ENCODE measurements around the gene SAYSD1. TPM values are rescaled to one million over a fixed set of nuclear protein-coding genes. Genes with fewer than 3 reads are reported as not detected.

Gene SAYSD1
- total and polyA plus RNA-seq, 8 donors: 1.2 to 24.8 (median 7.7) TPM

GRCh38 chr6:39093149-39093708 lies 21.8 kb downstream of the SAYSD1 start:
- DNase-seq: no peak
- Histone ChIP-seq H3K27me3 (peaks cover 0 to 24% (median 0%) of the 10 kb centered on the region in 3 donors), H3K4me3 (no peak overlapping the region), H3K36me3 (no peaks in the 10 kb centered on the region), H3K4me1 (peaks cover 0 to 12% (median 3%) of the 10 kb centered on the region in 4 donors), H3K27ac (no peak overlapping the region), H3K9me3 (no peaks in the 10 kb centered on the region)
- TF ChIP-seq POLR2A (IDR thresholded peaks at IDR 0.05) (no peak), EP300 (IDR thresholded peaks at IDR 0.05) (no peak), POLR2AphosphoS5 (IDR thresholded peaks at IDR 0.05) (no peak)
- TF ChIP-seq, protein P1, sequence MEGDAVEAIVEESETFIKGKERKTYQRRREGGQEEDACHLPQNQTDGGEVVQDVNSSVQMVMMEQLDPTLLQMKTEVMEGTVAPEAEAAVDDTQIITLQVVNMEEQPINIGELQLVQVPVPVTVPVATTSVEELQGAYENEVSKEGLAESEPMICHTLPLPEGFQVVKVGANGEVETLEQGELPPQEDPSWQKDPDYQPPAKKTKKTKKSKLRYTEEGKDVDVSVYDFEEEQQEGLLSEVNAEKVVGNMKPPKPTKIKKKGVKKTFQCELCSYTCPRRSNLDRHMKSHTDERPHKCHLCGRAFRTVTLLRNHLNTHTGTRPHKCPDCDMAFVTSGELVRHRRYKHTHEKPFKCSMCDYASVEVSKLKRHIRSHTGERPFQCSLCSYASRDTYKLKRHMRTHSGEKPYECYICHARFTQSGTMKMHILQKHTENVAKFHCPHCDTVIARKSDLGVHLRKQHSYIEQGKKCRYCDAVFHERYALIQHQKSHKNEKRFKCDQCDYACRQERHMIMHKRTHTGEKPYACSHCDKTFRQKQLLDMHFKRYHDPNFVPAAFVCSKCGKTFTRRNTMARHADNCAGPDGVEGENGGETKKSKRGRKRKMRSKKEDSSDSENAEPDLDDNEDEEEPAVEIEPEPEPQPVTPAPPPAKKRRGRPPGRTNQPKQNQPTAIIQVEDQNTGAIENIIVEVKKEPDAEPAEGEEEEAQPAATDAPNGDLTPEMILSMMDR (IDR thresholded peaks at IDR 0.05): no peak
- intact Hi-C loops (cut with DNase I; ENCODE audit: low total_unique reads): no loop called here
- 40 to 62% (median 55%) methylated on average over 4 of the region's 4 CpGs for WGBS, 5 donors

DNA sequence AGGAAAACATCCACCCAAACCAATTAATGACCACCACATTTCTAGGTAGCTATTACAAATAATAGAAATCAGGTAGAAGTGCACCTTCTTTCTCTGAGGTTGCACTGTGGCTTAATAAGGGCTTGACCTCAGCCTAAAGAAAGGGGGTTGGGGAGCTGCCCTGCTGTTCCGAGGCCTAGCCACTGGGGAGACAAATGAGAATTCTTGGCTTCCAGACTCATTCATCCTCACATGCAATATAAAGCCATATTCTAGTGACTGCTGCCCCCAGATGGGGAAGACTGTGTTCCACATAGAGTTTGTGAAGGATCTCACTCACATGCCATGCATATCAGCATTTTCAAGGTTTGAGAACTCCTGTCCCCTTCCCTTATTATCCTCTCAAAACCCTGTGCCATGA lies 22.9 kb downstream of the SAYSD1 start:
- peak in 1 of 2 donors; percentile 57 for DNase-seq
- no peaks in the 10 kb centered on the region for H3K9me3 ChIP-seq
- intact Hi-C loops (cut with DNase I; ENCODE audit: low total_unique reads): no loop called here
- no peaks in the 10 kb centered on the region for H3K36me3 ChIP-seq
- H3K27me3 ChIP-seq: peaks cover 0 to 35% (median 3%) of the 10 kb centered on the region in 3 donors
- H3K27ac ChIP-seq: no peak overlapping the region
- H3K4me3 ChIP-seq: no peak overlapping the region
- H3K4me1 ChIP-seq: peaks cover 0 to 18% (median 5%) of the 10 kb centered on the region in 4 donors
- WGBS, 5 donors: 31 to 50% (median 47%) methylated on average over 1 of the region's 1 CpG
- no peak for TF ChIP-seq POLR2AphosphoS5 (IDR thresholded peaks at IDR 0.05)
- TF ChIP-seq EP300 (IDR thresholded peaks at IDR 0.05): no peak
- no peak for TF ChIP-seq POLR2A (IDR thresholded peaks at IDR 0.05)
- TF ChIP-seq, protein P1 (IDR thresholded peaks at IDR 0.05): no peak

- H3K27me3 ChIP-seq: peaks cover 0 to 40% (median 6%) of the 10 kb centered on the region in 3 donors
- H3K27ac ChIP-seq: no peak overlapping the region
- DNase-seq: no peak
- no peaks in the 10 kb centered on the region for H3K9me3 ChIP-seq
- peaks cover 0 to 18% (median 5%) of the 10 kb centered on the region in 4 donors for H3K4me1 ChIP-seq
- no peak overlapping the region for H3K4me3 ChIP-seq
- H3K36me3 ChIP-seq: no peaks in the 10 kb centered on the region
- WGBS, 5 donors: 78 to 85% (median 79%) methylated on average over 7 of the region's 7 CpGs
- intact Hi-C loops (cut with DNase I; ENCODE audit: low total_unique reads): no loop called here
- TF ChIP-seq POLR2AphosphoS5 (IDR thresholded peaks at IDR 0.05) (no peak), POLR2A (IDR thresholded peaks at IDR 0.05) (no peak), EP300 (IDR thresholded peaks at IDR 0.05) (no peak)
- TF ChIP-seq, protein P1 (IDR thresholded peaks at IDR 0.05): no peak
Observed at GRCh38 chr6:39091220-39091619, 23.8 kb downstream of the SAYSD1 start.

GRCh38 chr6:39090036-39090435 lies 24.9 kb downstream of the SAYSD1 start:
- intact Hi-C loops (cut with DNase I; ENCODE audit: low total_unique reads): no loop called here
- Histone ChIP-seq H3K4me1 (peaks cover 0 to 18% (median 5%) of the 10 kb centered on the region in 4 donors), H3K27me3 (peaks cover 0 to 46% (median 7%) of the 10 kb centered on the region in 3 donors), H3K9me3 (no peaks in the 10 kb centered on the region), H3K36me3 (no peaks in the 10 kb centered on the region), H3K4me3 (no peak overlapping the region), H3K27ac (no peak overlapping the region)
- no peak for TF ChIP-seq EP300 (IDR thresholded peaks at IDR 0.05)
- 69 to 83% (median 75%) methylated on average over 4 of the region's 4 CpGs for WGBS, 5 donors
- DNase-seq: no peak

DNA sequence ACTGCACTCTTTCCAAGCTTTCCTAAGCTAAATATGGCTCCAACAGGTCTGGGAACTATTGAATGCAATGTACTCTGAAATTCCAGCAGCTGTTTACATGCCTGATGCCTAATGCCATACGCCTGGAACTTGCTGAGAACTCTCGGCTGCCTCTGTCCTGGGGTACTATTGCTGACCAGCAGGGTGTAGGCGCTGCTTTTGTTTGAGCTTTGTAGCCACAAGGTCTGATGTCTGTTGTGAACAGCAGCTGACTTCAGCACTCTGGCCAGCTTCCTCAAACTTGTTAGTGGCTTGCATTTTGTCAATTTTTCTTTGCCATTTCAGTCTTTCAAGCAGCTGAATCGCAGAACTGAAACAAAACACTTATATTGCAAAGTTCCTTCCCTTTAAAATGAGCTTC lies 26.7 kb downstream of the SAYSD1 start:
- peak in 1 of 2 donors; percentile 92 for DNase-seq
- Histone ChIP-seq H3K9me3 (no peaks in the 10 kb centered on the region), H3K27me3 (peaks cover 0 to 61% (median 7%) of the 10 kb centered on the region in 3 donors), H3K4me1 (peaks cover 0 to 18% (median 5%) of the 10 kb centered on the region in 4 donors), H3K27ac (peak overlapping the region in 1 of 5 donors; percentile 58), H3K36me3 (no peaks in the 10 kb centered on the region), H3K4me3 (no peak overlapping the region)
- intact Hi-C loops (cut with DNase I; ENCODE audit: low total_unique reads): no loop called here
- 11 to 16% (median 12%) methylated on average over 4 of the region's 4 CpGs for WGBS, 5 donors
- TF ChIP-seq, protein P1 (IDR thresholded peaks at IDR 0.05): peak in 5 of 7 experiments; percentile 15 to 41 (median 23)
- TF ChIP-seq EP300 (IDR thresholded peaks at IDR 0.05) (no peak), POLR2AphosphoS5 (IDR thresholded peaks at IDR 0.05) (peak in 1 of 3 donors; percentile 2)

All from stomach (tissue), 9 donors.